ENCODE data around the gene IRF5. TPM values are rescaled to one million over a fixed set of nuclear protein-coding genes. Genes with fewer than 3 reads are reported as not detected.

IRF5 gene
- total and polyA plus RNA-seq, 10 of the 15 experiments (the other 5 are each of a cell fraction or from before 2014, with no cell fraction given) = 5.4 to 90.3 (median 61.7) TPM

DNA sequence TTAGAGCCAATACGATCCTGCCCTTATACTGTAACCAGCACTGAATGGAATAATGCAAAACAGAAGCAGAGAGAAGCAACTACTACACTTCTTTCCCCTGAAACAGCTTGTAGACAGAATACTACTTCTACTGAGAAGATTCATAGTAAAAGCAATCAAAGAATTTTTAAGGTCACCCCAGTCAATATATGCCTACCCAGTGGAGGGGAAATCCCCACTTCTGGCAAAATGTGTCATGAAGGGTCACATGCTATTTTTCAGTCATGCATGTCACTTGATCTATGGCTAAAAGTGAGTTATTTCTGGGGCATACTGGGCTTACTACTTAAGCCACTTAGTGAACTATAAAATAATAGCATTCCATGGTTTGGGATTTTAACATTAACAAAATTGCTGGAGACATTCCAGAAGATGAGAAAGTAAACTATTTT lies 25.6 kb downstream of the IRF5 start (continued):
- TF ChIP-seq, protein P1, sequence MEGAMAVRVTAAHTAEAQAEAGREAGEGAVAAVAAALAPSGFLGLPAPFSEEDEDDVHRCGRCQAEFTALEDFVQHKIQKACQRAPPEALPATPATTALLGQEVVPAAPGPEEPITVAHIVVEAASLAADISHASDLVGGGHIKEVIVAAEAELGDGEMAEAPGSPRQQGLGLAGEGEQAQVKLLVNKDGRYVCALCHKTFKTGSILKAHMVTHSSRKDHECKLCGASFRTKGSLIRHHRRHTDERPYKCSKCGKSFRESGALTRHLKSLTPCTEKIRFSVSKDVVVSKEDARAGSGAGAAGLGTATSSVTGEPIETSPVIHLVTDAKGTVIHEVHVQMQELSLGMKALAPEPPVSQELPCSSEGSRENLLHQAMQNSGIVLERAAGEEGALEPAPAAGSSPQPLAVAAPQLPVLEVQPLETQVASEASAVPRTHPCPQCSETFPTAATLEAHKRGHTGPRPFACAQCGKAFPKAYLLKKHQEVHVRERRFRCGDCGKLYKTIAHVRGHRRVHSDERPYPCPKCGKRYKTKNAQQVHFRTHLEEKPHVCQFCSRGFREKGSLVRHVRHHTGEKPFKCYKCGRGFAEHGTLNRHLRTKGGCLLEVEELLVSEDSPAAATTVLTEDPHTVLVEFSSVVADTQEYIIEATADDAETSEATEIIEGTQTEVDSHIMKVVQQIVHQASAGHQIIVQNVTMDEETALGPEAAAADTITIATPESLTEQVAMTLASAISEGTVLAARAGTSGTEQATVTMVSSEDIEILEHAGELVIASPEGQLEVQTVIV (IDR thresholded peaks at IDR 0.05; ENCODE audit: borderline replicate concordance, partially characterized antibody) = no peak
- TF ChIP-seq, protein P2, sequence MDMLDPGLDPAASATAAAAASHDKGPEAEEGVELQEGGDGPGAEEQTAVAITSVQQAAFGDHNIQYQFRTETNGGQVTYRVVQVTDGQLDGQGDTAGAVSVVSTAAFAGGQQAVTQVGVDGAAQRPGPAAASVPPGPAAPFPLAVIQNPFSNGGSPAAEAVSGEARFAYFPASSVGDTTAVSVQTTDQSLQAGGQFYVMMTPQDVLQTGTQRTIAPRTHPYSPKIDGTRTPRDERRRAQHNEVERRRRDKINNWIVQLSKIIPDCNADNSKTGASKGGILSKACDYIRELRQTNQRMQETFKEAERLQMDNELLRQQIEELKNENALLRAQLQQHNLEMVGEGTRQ (IDR thresholded peaks at IDR 0.05; ENCODE audit: borderline replicate concordance, low read depth, low read length) = peak; percentile 23; the same call in 1 of the 2 replicates
- TF ChIP-seq ZNF24 (IDR thresholded peaks at IDR 0.05) (no peak), EP300 (IDR thresholded peaks at IDR 0.05; ENCODE audit: borderline replicate concordance in 1 of 2, control insufficient read depth in 1 of 2, low read depth in 2 of 2, low read length in 2 of 2) (peak; percentile 65 to 75; a peak in 3 of 4 replicates), CBX5 (IDR thresholded peaks at IDR 0.05; ENCODE audit: low read depth) (no peak), BCL11A (IDR thresholded peaks at IDR 0.05; ENCODE audit: low read depth, low read length) (peak; percentile 52; the same call in 1 of the 2 replicates), POLR2A (IDR thresholded peaks at IDR 0.05; ENCODE audit: low read depth, low read length) (no peak), NRF1 (conservative IDR thresholded peaks at IDR 0.05; ENCODE audit: low read depth, low read length) (no peak), FOS (IDR thresholded peaks at IDR 0.05; ENCODE audit: borderline replicate concordance, extremely low read depth, insufficient read length) (no peak), NR2F1 (conservative IDR thresholded peaks at IDR 0.05) (peak; percentile 76), ZNF217 (IDR thresholded peaks at IDR 0.05) (no peak), LARP7 (IDR thresholded peaks at IDR 0.05) (no peak), WRNIP1 (IDR thresholded peaks at IDR 0.05; ENCODE audit: borderline replicate concordance, low read depth, low read length) (no peak), CHD4 (IDR thresholded peaks at IDR 0.05) (no peak), ZNF384 (IDR thresholded peaks at IDR 0.05; ENCODE audit: borderline replicate concordance, low read depth, low read length) (no peak), RBBP5 (conservative IDR thresholded peaks at IDR 0.05) (no peak), SP1 (IDR thresholded peaks at IDR 0.05; ENCODE audit: low read depth, low read length) (no peak), SMAD5 (IDR thresholded peaks at IDR 0.05; ENCODE audit: low read depth) (no peak), EGR1 (IDR thresholded peaks at IDR 0.05; ENCODE audit: borderline replicate concordance in 1 of 2, low read depth in 2 of 2, low read length in 2 of 2) (no peak), BACH1 (IDR thresholded peaks at IDR 0.05; ENCODE audit: borderline replicate concordance) (no peak), POLR2AphosphoS5 (IDR thresholded peaks at IDR 0.05; ENCODE audit: low read length) (no peak; the same call in 1 of the 2 replicates), STAT1 (conservative IDR thresholded peaks at IDR 0.05) (no peak), HDGF (IDR thresholded peaks at IDR 0.05) (no peak), PAX5 (IDR thresholded peaks at IDR 0.05; ENCODE audit: borderline replicate concordance, low read depth, low read length) (no peak)
- TF ChIP-seq, protein P3, sequence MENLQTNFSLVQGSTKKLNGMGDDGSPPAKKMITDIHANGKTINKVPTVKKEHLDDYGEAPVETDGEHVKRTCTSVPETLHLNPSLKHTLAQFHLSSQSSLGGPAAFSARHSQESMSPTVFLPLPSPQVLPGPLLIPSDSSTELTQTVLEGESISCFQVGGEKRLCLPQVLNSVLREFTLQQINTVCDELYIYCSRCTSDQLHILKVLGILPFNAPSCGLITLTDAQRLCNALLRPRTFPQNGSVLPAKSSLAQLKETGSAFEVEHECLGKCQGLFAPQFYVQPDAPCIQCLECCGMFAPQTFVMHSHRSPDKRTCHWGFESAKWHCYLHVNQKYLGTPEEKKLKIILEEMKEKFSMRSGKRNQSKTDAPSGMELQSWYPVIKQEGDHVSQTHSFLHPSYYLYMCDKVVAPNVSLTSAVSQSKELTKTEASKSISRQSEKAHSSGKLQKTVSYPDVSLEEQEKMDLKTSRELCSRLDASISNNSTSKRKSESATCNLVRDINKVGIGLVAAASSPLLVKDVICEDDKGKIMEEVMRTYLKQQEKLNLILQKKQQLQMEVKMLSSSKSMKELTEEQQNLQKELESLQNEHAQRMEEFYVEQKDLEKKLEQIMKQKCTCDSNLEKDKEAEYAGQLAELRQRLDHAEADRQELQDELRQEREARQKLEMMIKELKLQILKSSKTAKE (IDR thresholded peaks at IDR 0.05; ENCODE audit: low read depth, poor library complexity, severe bottlenecking) = peak; percentile 63
